Fibroblast of lung (primary cell): Measurements from ENCODE around the gene LYL1. TPM values are rescaled to one million over a fixed set of nuclear protein-coding genes. Genes with fewer than 3 reads are reported as not detected.
A peak's percentile ranks its signal among the peaks of the same experiment; 100 is the strongest.

Experiments used
- DNase-seq, 2 donors: peaks; one replicate each; pipeline versions ENCODE4 v3.0.0 to v3.0.0-alpha.2; 2010; ENCODE audit warnings: low read depth in 2 of 2
- H2AFZ ChIP-seq: 2 replicates; pipeline ENCODE4 v1.5.1; 2012; ENCODE audit warnings: low read length, control low read depth, inconsistent platforms
- H3K27ac ChIP-seq: 2 replicates; pipeline ENCODE4 v1.5.1; 2011; ENCODE audit warnings: low read length, control low read depth; ENCODE audit not compliant: insufficient read depth
- H3K27me3 ChIP-seq: 2 replicates; pipeline ENCODE4 v1.5.1; 2011; ENCODE audit warnings: mild to moderate bottlenecking, low read length; ENCODE audit not compliant: control insufficient read depth, insufficient read depth
- H3K36me3 ChIP-seq: 2 replicates; pipeline ENCODE4 v1.5.1; 2011; ENCODE audit warnings: low read length; ENCODE audit not compliant: control insufficient read depth, insufficient read depth
- H3K4me1 ChIP-seq: 2 replicates; pipeline ENCODE4 v1.5.1; 2011; ENCODE audit warnings: low read length; ENCODE audit not compliant: control insufficient read depth, insufficient read depth; ENCODE audit errors: extremely low read depth
- H3K4me2 ChIP-seq: 2 replicates; pipeline ENCODE4 v1.5.1; 2011; ENCODE audit warnings: low read length, control low read depth; ENCODE audit not compliant: insufficient read depth; ENCODE audit errors: extremely low read depth
- H3K4me3 ChIP-seq, 4 experiments: fragments of 200-600 bp in 1 of 4; sonication (generic) in 1 of 4; replicated peaks in 1 of 4; 2 replicates each; pipeline ENCODE4 v1.5.1; 2011 to 2016; ENCODE audit warnings: low read length in 4 of 4, low read depth in 3 of 4, mild to moderate bottlenecking in 3 of 4, control low read depth in 2 of 4, inconsistent platforms in 1 of 4, mixed read lengths in 1 of 4; ENCODE audit not compliant: insufficient read depth in 1 of 4; ENCODE audit errors: control extremely low read depth in 1 of 4
- H3K79me2 ChIP-seq: 2 replicates; pipeline ENCODE4 v1.5.1; 2012; ENCODE audit warnings: mild to moderate bottlenecking, low read length, inconsistent platforms; ENCODE audit not compliant: control insufficient read depth, insufficient read depth
- H3K9ac ChIP-seq: 2 replicates; pipeline ENCODE4 v1.5.1; 2011; ENCODE audit warnings: mild to moderate bottlenecking, low read length, control low read depth; ENCODE audit not compliant: insufficient read depth
- H3K9me3 ChIP-seq: 2 replicates; pipeline ENCODE4 v1.5.1; 2012; ENCODE audit warnings: low read depth, low read length; ENCODE audit not compliant: control insufficient read depth, insufficient read depth
- H4K20me1 ChIP-seq: 2 replicates; pipeline ENCODE4 v1.5.1; 2011; ENCODE audit warnings: low read length; ENCODE audit not compliant: control insufficient read depth, insufficient read depth; ENCODE audit errors: extremely low read depth
- EZH2 ChIP-seq: IDR thresholded peaks from 2 replicates; pipeline ENCODE4 v1.5.1; 2012; ENCODE audit warnings: low read length, control low read depth, mild to moderate bottlenecking; ENCODE audit errors: missing control alignments
- polyA plus RNA-seq, 2 donors: library from polyadenylated mRNA; depleted of rRNA in 1 of 2; stranded (reverse) in 1 of 2; unstranded in 1 of 2; fragments of >200 nt; gene quantifications; 2 replicates each; pipeline ENCODE4 v1.2.1, GENCODE V29; 2011 to 2012; ENCODE audit warnings: missing spikeins in 1 of 2
- total RNA-seq: library from RNA; depleted of rRNA; stranded (reverse); fragments of >200 nt; gene quantifications from 2 replicates; pipeline ENCODE4 v1.2.1, GENCODE V29; 2014
- TF ChIP-seq, protein P1 (sequence below), 2 donors: IDR thresholded peaks in 1 of 2; conservative IDR thresholded peaks in 1 of 2; 1 replicate in 1 of 2; 2 replicates in 1 of 2; pipeline ENCODE4 v1.5.1; 2011 to 2012; ENCODE audit warnings: low read length in 2 of 2, control low read depth in 1 of 2, inconsistent platforms in 1 of 2, low read depth in 1 of 2, mild to moderate bottlenecking in 1 of 2

The LYL1 gene
- total and polyA plus RNA-seq, 2 donors (not counting 1 experiment from before 2014, with no cell fraction given) = 0.30 to 1.2 TPM

DNA sequence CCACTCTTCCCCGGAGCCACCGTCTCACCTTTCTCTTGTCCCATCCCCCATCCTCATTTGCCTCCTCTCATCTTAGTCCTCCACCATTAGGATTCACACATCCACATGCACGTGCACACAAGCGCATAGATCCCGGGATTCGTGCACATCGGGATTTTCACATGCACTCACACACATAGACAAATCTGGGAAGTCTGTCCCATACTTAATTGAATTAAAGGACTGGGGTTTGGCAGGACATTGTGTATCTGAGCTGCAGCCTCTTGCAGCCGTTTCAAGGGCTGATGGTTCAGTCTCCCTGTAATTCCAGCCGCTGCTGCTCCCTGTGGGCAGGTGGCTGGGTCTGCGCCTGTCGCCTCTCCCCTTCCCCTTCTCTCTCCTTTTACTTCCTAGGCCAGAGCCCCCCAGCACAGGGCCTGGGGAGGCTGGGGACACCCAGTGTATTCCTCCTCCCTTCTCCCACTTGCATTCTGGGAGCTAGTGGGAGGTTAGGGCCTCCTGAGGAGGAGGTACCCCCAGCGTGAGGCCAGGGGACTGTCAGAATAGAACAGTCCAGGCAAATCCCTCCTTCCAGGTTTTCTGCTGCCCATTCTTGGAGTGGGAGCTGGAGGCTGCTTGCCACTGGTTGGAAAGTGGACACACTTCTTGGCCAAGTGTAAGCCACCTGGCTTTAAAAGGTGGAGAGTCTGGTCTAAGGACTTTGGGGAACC is 43.6 kb downstream of the LYL1 start:
- DNase-seq = no peak
- H3K79me2 ChIP-seq = peaks cover 75% of the 10 kb centered on the region
- H3K36me3 ChIP-seq = peaks cover 4% of the 10 kb centered on the region
- H3K9me3 ChIP-seq = no peaks in the 10 kb centered on the region
- no peaks in the 10 kb centered on the region for H3K27me3 ChIP-seq
- no peak overlapping the region for H3K4me2 ChIP-seq
- H3K4me3 ChIP-seq = no peak overlapping the region
- H4K20me1 ChIP-seq = no peaks in the 10 kb centered on the region
- H3K27ac ChIP-seq = no peak overlapping the region
- H2AFZ ChIP-seq = no peak overlapping the region
- H3K9ac ChIP-seq = no peak overlapping the region
- TF ChIP-seq EZH2 = no peak
- TF ChIP-seq, protein P1, sequence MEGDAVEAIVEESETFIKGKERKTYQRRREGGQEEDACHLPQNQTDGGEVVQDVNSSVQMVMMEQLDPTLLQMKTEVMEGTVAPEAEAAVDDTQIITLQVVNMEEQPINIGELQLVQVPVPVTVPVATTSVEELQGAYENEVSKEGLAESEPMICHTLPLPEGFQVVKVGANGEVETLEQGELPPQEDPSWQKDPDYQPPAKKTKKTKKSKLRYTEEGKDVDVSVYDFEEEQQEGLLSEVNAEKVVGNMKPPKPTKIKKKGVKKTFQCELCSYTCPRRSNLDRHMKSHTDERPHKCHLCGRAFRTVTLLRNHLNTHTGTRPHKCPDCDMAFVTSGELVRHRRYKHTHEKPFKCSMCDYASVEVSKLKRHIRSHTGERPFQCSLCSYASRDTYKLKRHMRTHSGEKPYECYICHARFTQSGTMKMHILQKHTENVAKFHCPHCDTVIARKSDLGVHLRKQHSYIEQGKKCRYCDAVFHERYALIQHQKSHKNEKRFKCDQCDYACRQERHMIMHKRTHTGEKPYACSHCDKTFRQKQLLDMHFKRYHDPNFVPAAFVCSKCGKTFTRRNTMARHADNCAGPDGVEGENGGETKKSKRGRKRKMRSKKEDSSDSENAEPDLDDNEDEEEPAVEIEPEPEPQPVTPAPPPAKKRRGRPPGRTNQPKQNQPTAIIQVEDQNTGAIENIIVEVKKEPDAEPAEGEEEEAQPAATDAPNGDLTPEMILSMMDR (conservative IDR thresholded peaks at IDR 0.05 in 1 of 2, IDR thresholded peaks at IDR 0.05 in 1 of 2; ENCODE audit: low read depth in 1 of 2, low read length in 2 of 2) = no peak
- peaks cover 59% of the 10 kb centered on the region for H3K4me1 ChIP-seq

DNA sequence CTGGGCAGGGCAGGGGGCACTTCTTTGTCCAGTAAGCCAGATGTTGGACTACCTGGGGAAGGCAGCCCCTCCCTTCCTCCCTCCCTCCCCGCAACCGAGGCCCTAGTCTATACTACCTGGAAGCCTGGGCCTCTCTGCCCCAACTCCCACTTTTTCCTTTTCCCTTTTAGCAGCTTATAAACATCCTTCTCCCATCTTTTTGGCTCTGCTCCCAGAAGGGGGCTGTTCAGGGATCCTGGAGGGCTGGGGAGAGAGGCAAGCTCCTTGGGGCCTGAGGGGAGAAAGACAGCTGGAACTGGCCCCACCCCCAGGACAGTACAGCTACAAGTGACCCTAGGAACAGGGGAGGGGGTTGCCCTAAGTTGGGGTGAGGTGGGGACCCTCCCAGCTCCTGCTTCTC is 44.9 kb downstream of the LYL1 start:
- Histone ChIP-seq H3K4me2 (peak overlapping the region; percentile 90), H4K20me1 (no peaks in the 10 kb centered on the region), H3K27ac (no peak overlapping the region), H3K27me3 (no peaks in the 10 kb centered on the region), H3K9me3 (no peaks in the 10 kb centered on the region), H3K9ac (no peak overlapping the region), H3K4me3 (no peak overlapping the region), H3K4me1 (peaks cover 62% of the 10 kb centered on the region), H2AFZ (no peak overlapping the region), H3K36me3 (peaks cover 2% of the 10 kb centered on the region), H3K79me2 (peaks cover 68% of the 10 kb centered on the region)
- DNase-seq = peak in 1 of 2 donors; percentile 27
- no peak for TF ChIP-seq EZH2
- TF ChIP-seq, protein P1 (conservative IDR thresholded peaks at IDR 0.05 in 1 of 2, IDR thresholded peaks at IDR 0.05 in 1 of 2; ENCODE audit: low read depth in 1 of 2, low read length in 2 of 2) = no peak

DNA sequence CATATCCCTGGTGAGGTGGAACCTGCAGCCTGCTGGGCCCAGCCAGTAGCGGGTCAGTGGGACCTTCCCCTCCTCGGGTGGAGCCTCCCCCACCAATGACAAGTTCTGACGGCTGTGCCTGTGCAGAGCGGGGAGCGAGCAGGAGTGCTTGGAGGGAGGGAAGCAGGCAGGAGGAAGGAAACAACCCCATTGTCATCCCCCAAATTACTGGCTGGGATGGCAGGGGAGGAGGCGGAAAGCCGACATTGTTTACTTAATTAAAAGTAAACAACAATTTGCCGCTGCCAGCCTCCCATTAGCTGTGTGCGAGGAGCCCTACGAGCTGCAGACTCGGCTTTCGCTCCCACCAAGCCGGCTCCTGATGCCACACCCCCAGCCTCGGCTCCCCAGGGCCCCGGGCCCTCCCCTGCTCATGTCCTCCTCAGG is 45.5 kb downstream of the LYL1 start:
- TF ChIP-seq, protein P1 (conservative IDR thresholded peaks at IDR 0.05 in 1 of 2, IDR thresholded peaks at IDR 0.05 in 1 of 2; ENCODE audit: low read depth in 1 of 2, low read length in 2 of 2) = no peak
- no peak for TF ChIP-seq EZH2
- Histone ChIP-seq H3K9ac (no peak overlapping the region), H2AFZ (no peak overlapping the region), H3K79me2 (peaks cover 68% of the 10 kb centered on the region), H4K20me1 (no peaks in the 10 kb centered on the region), H3K4me1 (peaks cover 68% of the 10 kb centered on the region), H3K4me3 (no peak overlapping the region), H3K4me2 (peak overlapping the region; percentile 90), H3K27ac (peak overlapping the region; percentile 20), H3K27me3 (no peaks in the 10 kb centered on the region), H3K36me3 (peaks cover under 1% of the 10 kb centered on the region), H3K9me3 (no peaks in the 10 kb centered on the region)
- DNase-seq = no peak
